Stimulated activated CD8-positive, alpha-beta memory T cell treated with anti-CD3 and anti-CD28 coated beads, Interleukin-12 subunit alpha, Interleukin-12 subunit beta, amount 100 ng/mL, for 24 hours (primary cell): ENCODE measurements around the gene RBPJ.
"Not testable (repeated sequence)": the region's sequence is repeated elsewhere in the genome, so short reads cannot be mapped to it uniquely, and the experiment has no call there.

Experiments
- DNase-seq: peaks from one replicate; pipeline ENCODE4 v3.0.0-alpha.2; 2020; ENCODE audit errors: extremely low read depth

The RBPJ gene

GRCh38 chr4:26302031-26302899 is 18.5 kb upstream of the RBPJ start:
- no peak for DNase-seq

GRCh38 chr4:26303008-26303407 is 17.8 kb upstream of the RBPJ start:
- no peak for DNase-seq

GRCh38 chr4:26307037-26307800 is 13.6 kb upstream of the RBPJ start:
- DNase-seq, result no peak

GRCh38 chr4:26308568-26308967 is 12.2 kb upstream of the RBPJ start:
- DNase-seq, result no peak

- DNase-seq, result no peak
Measured at GRCh38 chr4:26310264-26310663, 10.6 kb upstream of the RBPJ start.

- DNase-seq, result no peak
Measured at GRCh38 chr4:26311633-26312032, 9.2 kb upstream of the RBPJ start.

GRCh38 chr4:26315316-26315932 is 5.4 kb upstream of the RBPJ start:
- DNase-seq, result not testable (repeated sequence)

- no peak for DNase-seq
Measured at GRCh38 chr4:26317766-26318165, 3.0 kb upstream of the RBPJ start.

GRCh38 chr4:26319467-26319948 is 1.3 kb upstream of the RBPJ start:
- peak; percentile 88 for DNase-seq

- DNase-seq, result no peak
Measured at GRCh38 chr4:26319949-26320537, 771 bp upstream of the RBPJ start.

- no peak for DNase-seq
Measured at GRCh38 chr4:26321373-26322221, 783 bp downstream of the RBPJ start.

- DNase-seq, result no peak
Measured at GRCh38 chr4:26322346-26322745, 1.5 kb downstream of the RBPJ start.

GRCh38 chr4:26323821-26324220 is 3.0 kb downstream of the RBPJ start:
- DNase-seq, result no peak

GRCh38 chr4:26325191-26325590 is 4.4 kb downstream of the RBPJ start:
- no peak for DNase-seq

GRCh38 chr4:26326791-26327190 is 6.0 kb downstream of the RBPJ start:
- no peak for DNase-seq

GRCh38 chr4:26330186-26330787 is 9.5 kb downstream of the RBPJ start:
- DNase-seq, result no peak

- DNase-seq, result no peak
Measured at GRCh38 chr4:26330946-26331345, 10.1 kb downstream of the RBPJ start.

- no peak for DNase-seq
Measured at GRCh38 chr4:26331380-26331950, 10.7 kb downstream of the RBPJ start.

GRCh38 chr4:26334366-26334765 is 13.6 kb downstream of the RBPJ start:
- DNase-seq, result no peak

GRCh38 chr4:26337612-26338011 is 16.8 kb downstream of the RBPJ start:
- DNase-seq, result no peak
